ENCODE measurements around the gene FUT6.
"Not testable (repeated sequence)": the region's sequence is repeated elsewhere in the genome, so short reads cannot be mapped to it uniquely, and the experiment has no call there.

Gene FUT6

GRCh38 chr19:5784581-5785147 lies 54.8 kb downstream of the FUT6 start, which contains the start of gene PRR22:
Gene PRR22 (minus strand): TSS chr19:5784746. CDS start chr19:5784660, 86 bp downstream.
- DNase-seq, result no peak

- no peak for DNase-seq
Measured at GRCh38 chr19:5782945-5783919, 56.3 kb downstream of the FUT6 start.

- no peak for DNase-seq
Measured at GRCh38 chr19:5782322-5782721, 57.2 kb downstream of the FUT6 start.

- DNase-seq, result not testable (repeated sequence)
Measured at GRCh38 chr19:5780916-5781315, 58.6 kb downstream of the FUT6 start.
